GM12891 (cell line): ENCODE measurements around the gene CNOT6L.

ENCODE experiments used
- POLR2A ChIP-seq: IDR thresholded peaks from 2 replicates; pipeline ENCODE4 v1.6.1; 2011; ENCODE audit warnings: low read depth, low read length, control low read depth
- POLR2AphosphoS5 ChIP-seq: IDR thresholded peaks from 2 replicates; pipeline ENCODE4 v1.6.1; 2011; ENCODE audit warnings: low read depth, low read length, control low read depth
- TAF1 ChIP-seq: IDR thresholded peaks from 2 replicates; pipeline ENCODE4 v1.6.1; 2011; ENCODE audit warnings: low read depth, low read length, control low read depth

DNA sequence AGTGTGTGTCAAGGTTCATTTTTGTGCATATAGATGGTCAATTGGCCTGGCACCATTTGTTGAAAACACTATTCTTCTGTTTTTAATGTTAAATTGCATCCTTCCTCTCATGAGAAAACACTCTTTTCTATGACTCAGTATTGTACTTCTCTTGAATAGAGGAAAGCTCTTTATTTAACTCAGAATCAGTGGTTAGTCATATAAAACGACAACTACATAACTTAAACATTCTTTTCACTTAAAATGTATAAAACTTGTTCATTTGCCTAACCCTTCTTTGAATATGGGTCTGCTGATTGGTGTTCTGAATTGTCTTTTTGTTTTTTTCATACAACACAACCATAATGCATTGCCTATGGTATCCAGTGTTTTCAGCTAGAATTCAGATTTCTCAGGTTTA, 26.2 kb upstream of the CNOT6L start:
- TF ChIP-seq POLR2A: no peak
- no peak for TF ChIP-seq POLR2AphosphoS5
- TF ChIP-seq TAF1: no peak
